DOHH2 (cell line): ENCODE data around the gene TMEM181.
"Not testable (repeated sequence)": the region's sequence is repeated elsewhere in the genome, so short reads cannot be mapped to it uniquely, and the experiment has no call there.

Source experiments
- H3F3A ChIP-seq: fragments of 200-600 bp; sonication (generic), shearing (Covaris generic); 2 replicates; pipeline ENCODE4 v1.6.0; 2016; ENCODE audit warnings: antibody characterized with exemption, mild to moderate bottlenecking; ENCODE audit not compliant: control insufficient read depth, insufficient read depth
- H3K27ac ChIP-seq: fragments of 200-600 bp; sonication (generic); 2 replicates; pipeline ENCODE4 v1.5.1; 2014; ENCODE audit warnings: low read depth, mild to moderate bottlenecking, low read length, moderate library complexity
- H3K27me3 ChIP-seq: fragments of 200-600 bp; sonication (generic); 2 replicates; pipeline ENCODE4 v1.6.1; 2014; ENCODE audit warnings: mild to moderate bottlenecking, low read length, mixed read lengths; ENCODE audit not compliant: control insufficient read depth
- H3K36me3 ChIP-seq: fragments of 200-600 bp; sonication (generic); 2 replicates; pipeline ENCODE4 v1.6.1; 2014; ENCODE audit warnings: mild to moderate bottlenecking, low read length, moderate library complexity, mixed read lengths; ENCODE audit not compliant: control insufficient read depth
- H3K4me1 ChIP-seq: fragments of 200-600 bp; sonication (generic); 2 replicates; pipeline ENCODE4 v1.6.1; 2014; ENCODE audit warnings: mild to moderate bottlenecking, low read length, mixed read lengths; ENCODE audit not compliant: control insufficient read depth
- H3K4me2 ChIP-seq: fragments of 200-600 bp; sonication (generic); 2 replicates; pipeline ENCODE4 v1.6.0; 2014; ENCODE audit warnings: mild to moderate bottlenecking, low read length, moderate library complexity
- H3K4me3 ChIP-seq: fragments of 200-600 bp; sonication (generic); 2 replicates; pipeline ENCODE4 v1.5.1; 2014; ENCODE audit warnings: mild to moderate bottlenecking, low read length, mixed read lengths
- H3K79me2 ChIP-seq: fragments of 200-600 bp; sonication (generic); 2 replicates; pipeline ENCODE4 v1.6.1; 2014; ENCODE audit warnings: mild to moderate bottlenecking, low read length, mixed read lengths; ENCODE audit not compliant: control insufficient read depth
- H3K9me2 ChIP-seq: fragments of 200-600 bp; sonication (generic); replicated peaks from 2 replicates; pipeline ENCODE4 v1.6.1; 2014; ENCODE audit warnings: mild to moderate bottlenecking, low read length, mixed read lengths; ENCODE audit not compliant: control insufficient read depth
- H3K9me3 ChIP-seq: fragments of 200-600 bp; sonication (generic); 2 replicates; pipeline ENCODE4 v1.6.1; 2014; ENCODE audit warnings: antibody characterized with exemption, low read length, mixed read lengths; ENCODE audit not compliant: control insufficient read depth, insufficient read depth
- H4K20me1 ChIP-seq: fragments of 200-600 bp; sonication (generic); 2 replicates; pipeline ENCODE4 v1.6.0; 2014; ENCODE audit warnings: low read depth, mild to moderate bottlenecking, antibody characterized with exemption, low read length, moderate library complexity; ENCODE audit not compliant: control insufficient read depth, insufficient read depth
- CTCF ChIP-seq: fragments of 200-600 bp; sonication (generic); IDR thresholded peaks from one replicate; pipeline ENCODE4 v1.5.1; 2014; ENCODE audit warnings: antibody characterized with exemption, mild to moderate bottlenecking, low read depth, low read length; ENCODE audit not compliant: poor library complexity, severe bottlenecking
- EZH2phosphoT487 ChIP-seq: fragments of 200-600 bp; sonication (generic); IDR thresholded peaks from 2 replicates; pipeline ENCODE4 v1.6.1; 2017; ENCODE audit warnings: borderline replicate concordance, mild to moderate bottlenecking, antibody characterized with exemption, low read length, moderate library complexity, mixed read lengths

The TMEM181 gene

GRCh38 chr6:158519761-158520160 is 40.1 kb upstream of the TMEM181 start:
- Histone ChIP-seq H3K9me3 (no peaks in the 10 kb centered on the region), H3K4me3 (no peak overlapping the region), H3K27me3 (peaks cover 6% of the 10 kb centered on the region; the same call in 1 of the 2 replicates), H3K27ac (no peak overlapping the region), H4K20me1 (no peaks in the 10 kb centered on the region), H3F3A (no peaks in the 10 kb centered on the region), H3K79me2 (no peaks in the 10 kb centered on the region), H3K9me2 (no peaks in the 10 kb centered on the region), H3K36me3 (no peaks in the 10 kb centered on the region), H3K4me1 (peaks cover 13% of the 10 kb centered on the region), H3K4me2 (no peak overlapping the region)
- no peak for TF ChIP-seq CTCF
- no peak for TF ChIP-seq EZH2phosphoT487

GRCh38 chr6:158520975-158521374 is 38.9 kb upstream of the TMEM181 start:
- H3K79me2 ChIP-seq, H3F3A ChIP-seq, H4K20me1 ChIP-seq, H3K27me3 ChIP-seq, H3K4me2 ChIP-seq, H3K36me3 ChIP-seq, H3K9me3 ChIP-seq, H3K9me2 ChIP-seq, H3K4me3 ChIP-seq, H3K27ac ChIP-seq: not testable (repeated sequence)
- peaks cover 13% of the 10 kb centered on the region for H3K4me1 ChIP-seq

GRCh38 chr6:158521759-158522158 is 38.1 kb upstream of the TMEM181 start:
- Histone ChIP-seq H3F3A (no peaks in the 10 kb centered on the region), H3K27me3 (peaks cover 6% of the 10 kb centered on the region; the same call in 1 of the 2 replicates), H3K4me1 (peaks cover 13% of the 10 kb centered on the region), H3K79me2 (no peaks in the 10 kb centered on the region), H3K4me3 (no peak overlapping the region), H3K27ac (no peak overlapping the region), H3K9me3 (no peaks in the 10 kb centered on the region), H3K4me2 (no peak overlapping the region), H3K36me3 (no peaks in the 10 kb centered on the region), H4K20me1 (no peaks in the 10 kb centered on the region), H3K9me2 (no peaks in the 10 kb centered on the region)
- no peak for TF ChIP-seq CTCF
- no peak for TF ChIP-seq EZH2phosphoT487

GRCh38 chr6:158522616-158523015 is 37.3 kb upstream of the TMEM181 start:
- no peaks in the 10 kb centered on the region for H3K79me2 ChIP-seq
- no peaks in the 10 kb centered on the region for H3K9me2 ChIP-seq
- H3F3A ChIP-seq, result no peaks in the 10 kb centered on the region
- no peaks in the 10 kb centered on the region for H3K36me3 ChIP-seq
- H3K4me2 ChIP-seq, result no peak overlapping the region
- TF ChIP-seq CTCF, result no peak
- no peak for TF ChIP-seq EZH2phosphoT487
- H3K4me3 ChIP-seq, result no peak overlapping the region
- no peak overlapping the region for H3K27ac ChIP-seq
- peaks cover 11% of the 10 kb centered on the region for H3K4me1 ChIP-seq
- no peaks in the 10 kb centered on the region for H3K9me3 ChIP-seq
- H4K20me1 ChIP-seq, result no peaks in the 10 kb centered on the region
- peaks cover 6% of the 10 kb centered on the region; the same call in 1 of the 2 replicates for H3K27me3 ChIP-seq
